ENCODE results near the gene SBF1. TPM values are rescaled to one million over a fixed set of nuclear protein-coding genes. Genes with fewer than 3 reads are reported as not detected.
A peak's percentile ranks its signal among the peaks of the same experiment; 100 is the strongest.

SBF1 gene
- total RNA-seq, 4 donors from 2014 or later = 92.5 to 137 (median 115) TPM

GRCh38 chr22:50443801-50444625 lies 30.8 kb downstream of the SBF1 start:
- peaks cover 70% of the 10 kb centered on the region for H3K36me3 ChIP-seq

GRCh38 chr22:50443197-50443596 lies 31.6 kb downstream of the SBF1 start:
- no peak for DNase-seq (ENCODE audit: low spot score in 2 of 2)
- Histone ChIP-seq H3K4me3 (no peak overlapping the region), H3K9me3 (no peaks in the 10 kb centered on the region), H3K36me3 (peaks cover 70% of the 10 kb centered on the region), H3K27me3 (no peaks in the 10 kb centered on the region), H3K4me1 (no peaks in the 10 kb centered on the region), H3K27ac (no peak overlapping the region)
- 77% methylated on average over 11 of the region's 15 CpGs for WGBS
- TF ChIP-seq CTCF (IDR thresholded peaks at IDR 0.05) = no peak
- no peak for TF ChIP-seq EP300 (IDR thresholded peaks at IDR 0.05)
- TF ChIP-seq POLR2AphosphoS5 (IDR thresholded peaks at IDR 0.05) = no peak
- no peak for TF ChIP-seq POLR2A (IDR thresholded peaks at IDR 0.05)

More at GRCh38 chr22:50443801-50444625, 30.8 kb downstream of the SBF1 start:
- H3K27ac ChIP-seq = no peak overlapping the region
- H3K4me3 ChIP-seq = no peak overlapping the region
- no peak for DNase-seq (ENCODE audit: low spot score in 2 of 2)
- TF ChIP-seq CTCF (IDR thresholded peaks at IDR 0.05) (no peak), POLR2AphosphoS5 (IDR thresholded peaks at IDR 0.05) (no peak), EP300 (IDR thresholded peaks at IDR 0.05) (no peak), POLR2A (IDR thresholded peaks at IDR 0.05) (no peak)
- H3K4me1 ChIP-seq = no peaks in the 10 kb centered on the region
- no peaks in the 10 kb centered on the region for H3K9me3 ChIP-seq
- H3K27me3 ChIP-seq = no peaks in the 10 kb centered on the region
- WGBS = 62% methylated on average over 13 of the region's 28 CpGs

GRCh38 chr22:50441428-50441993 lies 33.3 kb downstream of the SBF1 start:
- Histone ChIP-seq H3K27me3 (no peaks in the 10 kb centered on the region), H3K9me3 (no peaks in the 10 kb centered on the region), H3K4me1 (no peaks in the 10 kb centered on the region), H3K27ac (no peak overlapping the region), H3K36me3 (peaks cover 68% of the 10 kb centered on the region), H3K4me3 (no peak overlapping the region)
- peak in 1 of 2 donors; percentile 64 for DNase-seq (ENCODE audit: low spot score in 2 of 2)
- no peak for TF ChIP-seq POLR2A (IDR thresholded peaks at IDR 0.05)
- no peak for TF ChIP-seq POLR2AphosphoS5 (IDR thresholded peaks at IDR 0.05)
- no peak for TF ChIP-seq CTCF (IDR thresholded peaks at IDR 0.05)
- no peak for TF ChIP-seq EP300 (IDR thresholded peaks at IDR 0.05)
- 74% methylated on average over 9 of the region's 17 CpGs for WGBS

- no peaks in the 10 kb centered on the region for H3K9me3 ChIP-seq
- no peak for TF ChIP-seq EP300 (IDR thresholded peaks at IDR 0.05)
- no peak for TF ChIP-seq POLR2A (IDR thresholded peaks at IDR 0.05)
- TF ChIP-seq CTCF (IDR thresholded peaks at IDR 0.05) = no peak
- TF ChIP-seq POLR2AphosphoS5 (IDR thresholded peaks at IDR 0.05) = no peak
- 89% methylated on average over 13 of the region's 26 CpGs for WGBS
- no peak overlapping the region for H3K4me3 ChIP-seq
- H3K27ac ChIP-seq = no peak overlapping the region
- peak in 1 of 2 donors; percentile 60 for DNase-seq (ENCODE audit: low spot score in 2 of 2)
- no peaks in the 10 kb centered on the region for H3K4me1 ChIP-seq
- H3K36me3 ChIP-seq = peaks cover 68% of the 10 kb centered on the region
- H3K27me3 ChIP-seq = no peaks in the 10 kb centered on the region
These were observed 34.1 kb downstream of the SBF1 start for GRCh38 chr22:50440544-50441249.

GRCh38 chr22:50439871-50440331 lies 34.9 kb downstream of the SBF1 start:
- Histone ChIP-seq H3K4me3 (no peak overlapping the region), H3K36me3 (peaks cover 68% of the 10 kb centered on the region), H3K27ac (no peak overlapping the region), H3K4me1 (peaks cover 6% of the 10 kb centered on the region), H3K27me3 (no peaks in the 10 kb centered on the region), H3K9me3 (no peaks in the 10 kb centered on the region)
- WGBS = 90% methylated on average over 4 of the region's 10 CpGs
- DNase-seq (ENCODE audit: low spot score in 2 of 2) = peak in 1 of 2 donors; percentile 56
- TF ChIP-seq CTCF (IDR thresholded peaks at IDR 0.05) = no peak
- no peak for TF ChIP-seq EP300 (IDR thresholded peaks at IDR 0.05)
- TF ChIP-seq POLR2A (IDR thresholded peaks at IDR 0.05) = no peak
- TF ChIP-seq POLR2AphosphoS5 (IDR thresholded peaks at IDR 0.05) = no peak
